TTC549 (cell line): Measurements from ENCODE around the gene DEPP1.
"Not testable (repeated sequence)": the region's sequence is repeated elsewhere in the genome, so short reads cannot be mapped to it uniquely, and the experiment has no call there.

Experiments used
- FAIRE-seq: peaks from 2 replicates; lab custom pipeline; 2012; peaks lifted over from hg19 to GRCh38; lab: Jason Lieb, UNC

DEPP1 gene

GRCh38 chr10:44978570-44979280 lies at the start of gene DEPP1:
Gene DEPP1, minus strand, starts transcription at chr10:44978809. Its CDS starts 779 bp downstream, at chr10:44978030.
- FAIRE-seq, result no peak

GRCh38 chr10:45023426-45023825 lies 44.8 kb upstream of the DEPP1 start:
- FAIRE-seq, result no peak

- no peak for FAIRE-seq
These were observed 37.0 kb upstream of the DEPP1 start for GRCh38 chr10:45015590-45015989.

GRCh38 chr10:45014557-45014956 lies 35.9 kb upstream of the DEPP1 start:
- FAIRE-seq, result not testable (repeated sequence)

- FAIRE-seq, result peak; percentile 96
These were observed 30.0 kb upstream of the DEPP1 start for GRCh38 chr10:45008524-45009161.

- no peak for FAIRE-seq
These were observed 27.8 kb upstream of the DEPP1 start for GRCh38 chr10:45006276-45007030.

GRCh38 chr10:45005284-45005683 lies 26.7 kb upstream of the DEPP1 start:
- FAIRE-seq, result no peak

- no peak for FAIRE-seq
These were observed 26.1 kb upstream of the DEPP1 start for GRCh38 chr10:45004661-45005060.

GRCh38 chr10:45003432-45004000 lies 24.9 kb upstream of the DEPP1 start:
- FAIRE-seq, result no peak

GRCh38 chr10:45001381-45002148 lies 23.0 kb upstream of the DEPP1 start:
- no peak for FAIRE-seq

- FAIRE-seq, result no peak
These were observed 22.3 kb upstream of the DEPP1 start, which contains the start of gene ZNF22 for GRCh38 chr10:45000752-45001380. Gene ZNF22, plus strand, starts transcription at chr10:45000923. Its CDS starts 2,446 bp downstream, at chr10:45003369.

- no peak for FAIRE-seq
These were observed 21.6 kb upstream of the DEPP1 start for GRCh38 chr10:45000138-45000751.

GRCh38 chr10:44998146-44998631 lies 19.6 kb upstream of the DEPP1 start:
- FAIRE-seq, result no peak

GRCh38 chr10:44997105-44997748 lies 18.6 kb upstream of the DEPP1 start:
- FAIRE-seq, result no peak

GRCh38 chr10:44995914-44996669 lies 17.5 kb upstream of the DEPP1 start:
- FAIRE-seq, result no peak

- FAIRE-seq, result no peak
These were observed 16.9 kb upstream of the DEPP1 start for GRCh38 chr10:44995581-44995913.

GRCh38 chr10:44994752-44995530 lies 16.3 kb upstream of the DEPP1 start:
- FAIRE-seq, result no peak

GRCh38 chr10:44993922-44994751 lies 15.5 kb upstream of the DEPP1 start:
- no peak for FAIRE-seq
